HCT116 (cell line): Measurements from ENCODE around the gene SLC22A4. TPM values are rescaled to one million over a fixed set of nuclear protein-coding genes. Genes with fewer than 3 reads are reported as not detected.

Source experiments
- ATAC-seq: fragments of 200-7000 bp; cut with Tn5 transposase; 2 replicates; pipeline ENCODE4 v1.9.1; 2020; ENCODE audit warnings: mild to moderate bottlenecking, moderate library complexity
- BruUV-seq: library from RNA; stranded (reverse); fragments of 400-500 nt; replicated peaks from 2 replicates; lab custom pipeline; 2021; lab: Mats Ljungman, UMichigan
- CTCF ChIA-PET: fragments of 300-600 bp; sonication (Branson Sonifier 250); formaldehyde crosslinking; loops from one replicate; lab custom pipeline; 2021; ENCODE audit warnings: antibody characterized with exemption; lab: Charles Lee
- POLR2A ChIA-PET: fragments of 300-600, 350-600 bp; sonication (Branson Sonifier 250); formaldehyde crosslinking; loops from one replicate; lab custom pipeline; 2021; ENCODE audit warnings: antibody characterized with exemption; lab: Charles Lee
- RAD21 ChIA-PET, 2 experiments: fragments of 300-600 bp; sonication (Branson Sonifier 250); formaldehyde crosslinking; loops; one replicate each; lab custom pipeline; 2023; ENCODE audit warnings: low total read pairs in 2 of 2; ENCODE audit not compliant: uncharacterized antibody in 2 of 2, unreplicated experiment in 2 of 2, low non-redundant PET in 1 of 2; lab: Charles Lee
- DNase-seq: peaks from one replicate; pipeline ENCODE4 v3.0.0-alpha.2; 2010; ENCODE audit warnings: low read depth, low spot score
- H2AFZ ChIP-seq: fragments of 200-600 bp; shearing (Covaris generic), sonication (generic); 2 replicates; pipeline ENCODE4 v1.6.1; 2017; ENCODE audit warnings: low read depth, mixed run types, mixed read lengths, antibody characterized with exemption, low read length; ENCODE audit not compliant: poor library complexity, severe bottlenecking
- H3K27ac ChIP-seq: 2 replicates; pipeline ENCODE4 v1.5.1; 2012; ENCODE audit warnings: low read depth, low read length
- H3K27me3 ChIP-seq: fragments of 200-600 bp; sonication (generic); 2 replicates; pipeline ENCODE4 v1.6.1; 2016; ENCODE audit warnings: mixed run types, low read length, mixed read lengths; ENCODE audit not compliant: insufficient read depth
- H3K36me3 ChIP-seq, 2 experiments: fragments of 200-500 bp in 1 of 2; fragments of 200-600 bp in 1 of 2; sonication (Bioruptor generic) in 1 of 2; sonication (generic) in 1 of 2; 2 replicates each; pipeline versions ENCODE4 v1.5.1 to v1.6.1; 2014 to 2016; ENCODE audit warnings: low read length in 2 of 2, inconsistent platforms in 1 of 2, mixed read lengths in 1 of 2, mixed run types in 1 of 2; ENCODE audit not compliant: insufficient read depth in 2 of 2, control insufficient read depth in 1 of 2
- H3K4me1 ChIP-seq, 2 experiments: fragments of 200-600 bp in 1 of 2; sonication (generic) in 1 of 2; 2 replicates each; pipeline versions ENCODE4 v1.5.1 to v1.6.1; 2012 to 2017; ENCODE audit warnings: low read length in 2 of 2, inconsistent platforms in 1 of 2, mild to moderate bottlenecking in 1 of 2, mixed read lengths in 1 of 2, mixed run types in 1 of 2, moderate library complexity in 1 of 2; ENCODE audit not compliant: insufficient read depth in 2 of 2, control insufficient read depth in 1 of 2
- H3K4me2 ChIP-seq: fragments of 200-600 bp; sonication (generic); 2 replicates; pipeline ENCODE4 v1.6.1; 2017; ENCODE audit warnings: mixed run types, low read length, mixed read lengths
- H3K4me3 ChIP-seq, 2 experiments: fragments of 200-600 bp in 1 of 2; sonication (generic) in 1 of 2; replicated peaks in 1 of 2; 2 replicates each; pipeline ENCODE4 v1.5.1; 2011 to 2016; ENCODE audit warnings: low read length in 2 of 2, control low read depth in 1 of 2, low read depth in 1 of 2, mild to moderate bottlenecking in 1 of 2, mixed read lengths in 1 of 2, mixed run types in 1 of 2
- H3K79me2 ChIP-seq: fragments of 200-600 bp; sonication (generic); 2 replicates; pipeline ENCODE4 v1.6.1; 2017; ENCODE audit warnings: mild to moderate bottlenecking, mixed run types, low read length, moderate library complexity, mixed read lengths; ENCODE audit not compliant: insufficient read depth
- H3K9ac ChIP-seq: fragments of 200-600 bp; sonication (generic); 2 replicates; pipeline ENCODE4 v1.6.1; 2016; ENCODE audit warnings: low read length, mixed read lengths
- H3K9me2 ChIP-seq: fragments of 200-600 bp; sonication (generic), shearing (Covaris generic); 2 replicates; pipeline ENCODE4 v1.6.1; 2017; ENCODE audit warnings: mixed run types, mild to moderate bottlenecking, moderate library complexity; ENCODE audit not compliant: insufficient read depth
- H3K9me3 ChIP-seq, 2 experiments: fragments of 200-500 bp in 1 of 2; fragments of 200-600 bp in 1 of 2; sonication (Bioruptor generic) in 1 of 2; sonication (generic) in 1 of 2; 2 replicates each; pipeline ENCODE4 v1.6.1; 2014 to 2017; ENCODE audit warnings: low read length in 2 of 2, mixed read lengths in 2 of 2, inconsistent platforms in 1 of 2, low read depth in 1 of 2, mild to moderate bottlenecking in 1 of 2, mixed run types in 1 of 2, moderate library complexity in 1 of 2; ENCODE audit not compliant: control insufficient read depth in 1 of 2, insufficient read depth in 1 of 2
- H4K20me1 ChIP-seq: fragments of 200-600 bp; sonication (generic), shearing (Covaris generic); 2 replicates; pipeline ENCODE4 v1.6.1; 2017; ENCODE audit warnings: mixed run types, mild to moderate bottlenecking, moderate library complexity; ENCODE audit not compliant: insufficient read depth
- POLR2AphosphoS5 ChIP-seq: IDR thresholded peaks from 2 replicates; pipeline ENCODE4 v1.6.1; 2011; ENCODE audit warnings: mild to moderate bottlenecking, low read depth, low read length, moderate library complexity
- RAD21 ChIP-seq: IDR thresholded peaks from 2 replicates; pipeline ENCODE4 v1.6.1; 2012; ENCODE audit warnings: low read depth, mild to moderate bottlenecking
- SIN3A ChIP-seq: IDR thresholded peaks from 2 replicates; pipeline ENCODE4 v1.6.1; 2012; ENCODE audit warnings: low read depth
- TCF7L2 ChIP-seq: IDR thresholded peaks from 2 replicates; pipeline ENCODE4 v1.7.0; 2011; ENCODE audit warnings: borderline replicate concordance, inconsistent platforms; ENCODE audit not compliant: insufficient read depth, insufficient read length; ENCODE audit errors: extremely low read depth
- YY1 ChIP-seq: IDR thresholded peaks from 2 replicates; pipeline ENCODE4 v1.6.1; 2011; ENCODE audit warnings: low read length, low read depth, moderate library complexity, mild to moderate bottlenecking; ENCODE audit not compliant: insufficient replicate concordance; ENCODE audit errors: extremely low read depth
- ZFX ChIP-seq: fragments of 450-650 bp; IDR thresholded peaks from 2 replicates; pipeline ENCODE4 v1.6.1; 2017
- intact Hi-C: fragments of 100-400 bp; cut with micrococcal nuclease; formaldehyde crosslinking; loops from 2 replicates; pipeline ENCODE4 v1.10.0; 2022
- total RNA-seq: library from RNA; stranded (reverse); gene quantifications from one replicate; pipeline ENCODE4 v1.2.1, GENCODE V29; 2021; ENCODE audit not compliant: unreplicated experiment
- TF ChIP-seq, protein P1 (sequence below): IDR thresholded peaks from 2 replicates; pipeline ENCODE4 v1.6.1; 2012; ENCODE audit warnings: low read depth

The SLC22A4 gene
- total RNA-seq, 1 experiment from 2014 or later = 0.59 TPM

DNA sequence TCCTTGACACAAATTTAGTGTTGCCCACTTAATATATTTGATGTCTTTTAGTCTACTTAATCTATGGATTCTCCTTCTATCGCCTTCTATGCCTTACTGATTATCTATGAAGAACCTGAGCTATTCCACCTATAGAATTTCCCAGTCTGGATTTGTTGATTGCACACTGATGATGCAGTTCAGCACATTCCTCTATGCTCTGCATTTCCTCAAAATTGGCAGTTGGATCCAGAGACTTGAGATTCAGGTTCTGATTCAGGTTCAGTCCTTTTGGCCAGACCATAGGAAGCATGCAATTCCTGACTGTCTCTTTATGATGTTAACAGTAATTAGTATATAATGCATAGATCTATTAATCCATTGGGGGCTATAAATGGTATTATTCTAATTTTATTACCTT is 89.1 kb downstream of the SLC22A4 start:
- CTCF ChIA-PET = no interaction called here
- H3K4me3 ChIP-seq = no peak overlapping the region

GRCh38 chr5:132383984-132384383 is 89.8 kb downstream of the SLC22A4 start:
- no peaks in the 10 kb centered on the region for H4K20me1 ChIP-seq
- no peak overlapping the region for H2AFZ ChIP-seq
- no peak overlapping the region for H3K4me3 ChIP-seq
- no peaks in the 10 kb centered on the region; a peak in 1 of 4 replicates for H3K36me3 ChIP-seq
- no peaks in the 10 kb centered on the region for H3K9me3 ChIP-seq
- no peak overlapping the region for H3K9ac ChIP-seq
- peaks cover 25 to 37% of the 10 kb centered on the region in 2 experiments for H3K4me1 ChIP-seq
- ATAC-seq (no peak), DNase-seq (no peak)
- CTCF ChIA-PET = no interaction called here
- H3K27me3 ChIP-seq = no peaks in the 10 kb centered on the region
- TF ChIP-seq POLR2AphosphoS5 = no peak
- TF ChIP-seq, protein P1, sequence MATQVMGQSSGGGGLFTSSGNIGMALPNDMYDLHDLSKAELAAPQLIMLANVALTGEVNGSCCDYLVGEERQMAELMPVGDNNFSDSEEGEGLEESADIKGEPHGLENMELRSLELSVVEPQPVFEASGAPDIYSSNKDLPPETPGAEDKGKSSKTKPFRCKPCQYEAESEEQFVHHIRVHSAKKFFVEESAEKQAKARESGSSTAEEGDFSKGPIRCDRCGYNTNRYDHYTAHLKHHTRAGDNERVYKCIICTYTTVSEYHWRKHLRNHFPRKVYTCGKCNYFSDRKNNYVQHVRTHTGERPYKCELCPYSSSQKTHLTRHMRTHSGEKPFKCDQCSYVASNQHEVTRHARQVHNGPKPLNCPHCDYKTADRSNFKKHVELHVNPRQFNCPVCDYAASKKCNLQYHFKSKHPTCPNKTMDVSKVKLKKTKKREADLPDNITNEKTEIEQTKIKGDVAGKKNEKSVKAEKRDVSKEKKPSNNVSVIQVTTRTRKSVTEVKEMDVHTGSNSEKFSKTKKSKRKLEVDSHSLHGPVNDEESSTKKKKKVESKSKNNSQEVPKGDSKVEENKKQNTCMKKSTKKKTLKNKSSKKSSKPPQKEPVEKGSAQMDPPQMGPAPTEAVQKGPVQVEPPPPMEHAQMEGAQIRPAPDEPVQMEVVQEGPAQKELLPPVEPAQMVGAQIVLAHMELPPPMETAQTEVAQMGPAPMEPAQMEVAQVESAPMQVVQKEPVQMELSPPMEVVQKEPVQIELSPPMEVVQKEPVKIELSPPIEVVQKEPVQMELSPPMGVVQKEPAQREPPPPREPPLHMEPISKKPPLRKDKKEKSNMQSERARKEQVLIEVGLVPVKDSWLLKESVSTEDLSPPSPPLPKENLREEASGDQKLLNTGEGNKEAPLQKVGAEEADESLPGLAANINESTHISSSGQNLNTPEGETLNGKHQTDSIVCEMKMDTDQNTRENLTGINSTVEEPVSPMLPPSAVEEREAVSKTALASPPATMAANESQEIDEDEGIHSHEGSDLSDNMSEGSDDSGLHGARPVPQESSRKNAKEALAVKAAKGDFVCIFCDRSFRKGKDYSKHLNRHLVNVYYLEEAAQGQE = no peak
- no peak for TF ChIP-seq TCF7L2
- no peak for TF ChIP-seq SIN3A
- TF ChIP-seq YY1 = no peak
- TF ChIP-seq ZFX = no peak
- TF ChIP-seq, all 23 proteins: peak for 0
- no peaks in the 10 kb centered on the region for H3K79me2 ChIP-seq
- H3K9me2 ChIP-seq = no peaks in the 10 kb centered on the region
- no peak overlapping the region for H3K4me2 ChIP-seq
- H3K27ac ChIP-seq = no peak overlapping the region
- RAD21 ChIA-PET = no interaction called here
- POLR2A ChIA-PET = no interaction called here
- no TSS peak for BruUV-seq
- intact Hi-C loops = loop anchor here (10.0 kb wide), 1 partner anchor 861 kb away; no protein-coding TSS in a partner anchor

More for the DNA sequence above, 89.1 kb downstream of the SLC22A4 start:
- Histone ChIP-seq H2AFZ (no peak overlapping the region), H3K4me1 (peaks cover 17 to 30% of the 10 kb centered on the region in 2 experiments), H3K9me2 (no peaks in the 10 kb centered on the region), H3K36me3 (no peaks in the 10 kb centered on the region; a peak in 1 of 4 replicates), H3K27ac (no peak overlapping the region), H3K79me2 (no peaks in the 10 kb centered on the region), H3K9ac (no peak overlapping the region), H3K4me2 (no peak overlapping the region), H4K20me1 (no peaks in the 10 kb centered on the region), H3K9me3 (no peaks in the 10 kb centered on the region), H3K27me3 (no peaks in the 10 kb centered on the region)
- intact Hi-C loops = loop anchor here (10.0 kb wide), 1 partner anchor 862 kb away; no protein-coding TSS in a partner anchor
- ATAC-seq = no peak
- ChIA-PET RAD21 (no interaction called here), POLR2A (no interaction called here)
- no peak for TF ChIP-seq RAD21
- no TSS peak for BruUV-seq
- no peak for DNase-seq
